Stimulated activated CD4-positive, alpha-beta T cell treated with anti-CD3 and anti-CD28 coated beads, Interleukin-12 subunit alpha, Interleukin-12 subunit beta, amount 100 ng/mL, for 4 hours (primary cell): ENCODE measurements around the gene C2CD4C.
"Not testable (repeated sequence)": the region's sequence is repeated elsewhere in the genome, so short reads cannot be mapped to it uniquely, and the experiment has no call there.

ENCODE experiments used
- DNase-seq: peaks from one replicate; pipeline ENCODE4 v3.0.0-alpha.2; 2020

The C2CD4C gene

DNA sequence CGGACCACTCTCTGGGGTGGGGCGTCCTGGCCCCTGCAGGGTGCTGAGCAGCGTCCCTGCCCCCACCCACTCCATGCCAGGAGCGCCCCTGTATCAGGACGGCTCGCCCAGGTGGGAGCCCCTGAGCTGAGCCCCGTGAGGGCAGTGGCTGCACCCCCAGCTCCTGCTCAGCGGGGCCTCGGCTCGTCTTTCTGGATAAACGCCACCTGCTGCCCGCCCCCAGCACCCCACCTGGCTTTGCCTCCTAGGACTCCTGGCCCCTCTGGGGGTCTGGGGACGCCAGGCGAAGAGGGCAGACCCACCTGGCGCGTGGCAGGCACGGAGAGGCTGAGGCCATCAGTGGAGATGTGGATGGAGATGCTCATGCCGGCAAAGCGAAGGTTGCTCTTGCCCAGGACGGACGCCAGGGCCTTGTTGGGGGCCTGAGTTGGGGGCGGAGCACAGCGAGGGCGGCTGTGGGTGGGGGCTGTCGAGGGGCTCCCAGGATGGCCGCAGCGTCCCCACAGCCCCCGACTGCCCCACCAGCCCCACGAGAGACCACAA lies 29.5 kb upstream of the C2CD4C start:
- DNase-seq = no peak

DNA sequence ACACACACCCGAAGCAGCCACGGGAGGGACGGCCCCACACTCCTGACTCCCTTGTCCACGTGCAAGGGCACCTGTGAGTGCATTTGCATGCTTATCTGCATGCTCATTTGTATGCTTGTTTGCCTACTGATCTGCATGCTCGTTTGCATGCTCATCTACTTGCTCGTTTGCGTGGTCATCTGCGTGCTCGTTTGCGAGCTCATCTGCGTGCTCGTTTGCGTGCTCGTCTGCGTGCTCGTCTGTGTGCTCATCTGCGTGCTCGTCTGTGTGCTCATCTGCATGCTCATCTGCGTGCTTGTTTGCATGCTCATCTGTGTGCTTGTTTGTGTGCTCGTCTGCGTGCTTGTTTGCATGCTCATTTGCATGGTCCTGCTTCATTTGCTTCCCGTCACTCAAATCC lies 28.1 kb upstream of the C2CD4C start:
- no peak for DNase-seq

DNA sequence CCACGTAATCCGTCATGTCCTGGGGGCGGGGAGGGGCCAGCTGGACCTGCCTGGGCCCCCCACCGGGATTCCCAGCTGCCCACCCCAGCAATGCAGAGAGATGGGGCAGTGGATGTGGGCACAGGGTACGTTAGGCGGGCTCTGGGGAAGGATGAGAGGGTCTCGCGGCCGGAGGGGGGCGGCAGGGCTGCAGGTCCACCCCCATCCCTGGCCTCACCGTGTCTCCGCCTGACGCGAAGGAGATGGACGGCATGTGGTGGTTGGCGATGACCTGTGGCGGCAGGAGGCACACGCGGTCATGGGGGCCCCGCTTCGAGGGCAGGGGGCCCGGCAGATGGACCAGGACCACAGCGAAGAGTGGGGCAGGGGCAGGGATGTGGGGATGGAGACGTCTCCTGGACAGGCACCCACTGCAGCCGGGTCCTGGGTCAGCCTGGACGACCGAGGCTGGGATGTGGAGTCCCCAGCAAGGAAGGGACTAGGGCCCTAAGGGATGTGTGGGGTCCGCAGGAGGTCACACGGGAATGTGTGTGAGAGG lies 27.5 kb upstream of the C2CD4C start:
- no peak for DNase-seq

DNA sequence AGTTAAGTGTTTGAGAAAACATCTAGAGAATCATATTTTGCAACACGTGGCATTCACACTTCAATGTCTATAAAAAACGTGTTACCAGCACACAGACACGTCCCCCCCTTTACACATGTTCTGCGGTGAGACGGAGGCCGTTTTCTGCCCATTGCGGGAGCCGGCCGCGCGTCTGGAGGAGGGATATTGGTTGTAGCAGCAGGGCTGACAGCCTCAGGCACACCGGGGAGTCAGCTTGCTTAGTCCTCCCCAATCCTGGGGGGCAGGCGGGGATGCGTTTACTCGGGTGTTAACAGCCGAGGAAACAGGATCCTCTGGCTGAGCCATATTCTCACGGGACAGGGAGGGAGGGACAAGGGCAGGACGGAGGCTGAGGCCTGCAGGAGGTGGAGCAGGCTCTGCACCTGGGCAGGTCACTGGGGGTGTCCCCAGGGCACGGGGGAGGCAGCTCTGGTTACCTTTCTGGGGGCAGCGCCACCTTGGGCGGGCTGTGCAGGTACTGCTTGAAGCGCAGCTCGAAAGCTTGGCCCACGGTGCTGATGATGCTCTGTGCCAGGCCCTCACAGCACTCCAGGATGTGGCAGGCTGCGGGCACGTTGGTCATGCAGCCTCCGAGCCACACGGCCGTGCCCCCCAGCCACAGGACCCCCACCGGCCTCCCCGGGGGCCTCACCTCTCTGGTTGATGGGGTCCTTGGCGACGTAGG lies 26.9 kb upstream of the C2CD4C start:
- no peak for DNase-seq

DNA sequence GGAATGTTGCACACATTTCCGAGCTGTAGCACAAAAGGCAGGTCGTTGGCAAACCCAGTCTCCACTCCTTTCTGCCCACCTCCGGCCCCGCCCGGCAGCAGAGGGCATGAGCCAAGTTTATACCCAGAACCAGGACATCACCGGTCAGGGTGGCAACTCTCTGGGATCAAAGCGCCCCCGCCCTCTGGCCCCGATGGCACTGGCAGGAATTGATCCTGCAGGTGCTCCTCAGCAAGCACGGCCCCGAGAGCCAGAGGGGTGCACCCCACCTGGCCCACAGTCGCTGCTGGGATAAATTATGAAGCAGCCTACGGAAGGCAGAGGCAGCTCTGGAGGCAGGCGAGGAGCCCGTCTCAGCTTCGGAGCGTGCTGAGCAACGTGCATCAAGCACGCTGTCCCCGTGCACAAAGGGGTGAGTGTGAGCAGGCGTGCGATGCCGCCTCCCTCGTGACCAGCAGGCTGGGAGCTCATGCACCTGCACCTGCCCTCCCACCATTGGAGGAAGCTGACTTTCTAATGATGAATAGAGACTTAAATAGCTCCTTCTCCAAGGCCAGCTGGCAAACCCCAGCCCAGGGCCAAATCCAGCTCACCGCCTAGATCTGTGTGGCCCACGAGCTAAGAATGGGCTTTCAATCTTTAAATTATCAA lies 26.2 kb upstream of the C2CD4C start:
- DNase-seq = no peak

DNA sequence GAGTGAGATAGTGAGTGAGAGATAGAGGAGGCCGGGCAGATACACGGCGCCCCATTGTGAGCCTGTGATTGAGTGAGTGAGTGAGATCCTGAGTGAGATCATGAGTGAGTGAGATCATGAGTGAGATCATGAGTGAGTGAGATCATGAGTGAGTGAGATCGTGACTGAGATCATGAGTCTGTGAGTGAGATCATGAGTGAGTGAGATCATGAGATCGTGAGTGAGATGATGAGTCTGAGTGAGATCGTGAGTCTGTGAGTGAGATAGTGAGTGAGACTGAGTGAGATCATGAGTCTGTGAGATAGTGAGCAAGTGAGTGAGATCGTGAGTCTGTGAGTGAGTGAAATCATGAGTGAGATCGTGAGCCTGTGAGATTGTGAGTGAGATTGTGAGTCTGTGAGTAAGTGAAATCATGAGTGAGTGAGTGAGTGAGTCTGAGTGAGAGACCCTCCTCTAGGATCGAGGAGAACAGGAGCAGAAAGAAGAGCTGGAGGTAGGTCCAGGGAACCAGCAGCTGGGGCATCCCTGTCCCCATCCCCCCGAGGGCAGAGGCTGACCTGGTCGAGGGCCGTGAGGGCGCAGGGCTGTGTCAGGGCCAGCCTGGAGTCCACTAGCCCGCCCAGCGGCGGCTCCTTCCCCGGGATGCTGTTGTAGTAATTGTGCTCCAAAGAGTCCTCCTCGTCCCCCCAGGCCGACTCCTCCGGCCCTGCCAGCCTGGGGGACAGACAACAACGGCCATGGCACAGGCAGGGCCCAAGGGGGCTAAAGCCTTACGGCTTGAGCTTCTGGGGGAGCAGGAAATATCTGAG lies 25.4 kb upstream of the C2CD4C start:
- DNase-seq = no peak

DNA sequence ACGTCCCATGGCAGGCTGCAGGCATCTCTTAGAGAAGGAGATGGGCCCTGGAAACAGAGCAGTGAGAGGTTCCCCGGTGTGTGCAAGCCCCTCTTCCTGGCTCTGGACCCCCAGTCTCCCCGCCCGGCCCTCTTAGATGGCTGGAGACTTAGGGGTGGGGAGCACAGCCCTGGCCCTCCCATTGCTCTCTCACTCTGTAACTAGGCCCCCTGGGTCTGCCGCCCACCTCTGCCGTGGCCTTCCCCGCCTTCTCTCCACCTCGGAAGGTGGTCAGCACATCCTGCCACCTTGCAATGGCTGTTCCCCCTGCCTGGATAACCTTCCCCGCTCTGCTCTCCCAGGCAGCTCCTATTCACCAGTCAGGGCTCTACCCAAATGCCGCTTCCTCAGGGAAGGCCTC lies 21.8 kb upstream of the C2CD4C start:
- no peak for DNase-seq

DNA sequence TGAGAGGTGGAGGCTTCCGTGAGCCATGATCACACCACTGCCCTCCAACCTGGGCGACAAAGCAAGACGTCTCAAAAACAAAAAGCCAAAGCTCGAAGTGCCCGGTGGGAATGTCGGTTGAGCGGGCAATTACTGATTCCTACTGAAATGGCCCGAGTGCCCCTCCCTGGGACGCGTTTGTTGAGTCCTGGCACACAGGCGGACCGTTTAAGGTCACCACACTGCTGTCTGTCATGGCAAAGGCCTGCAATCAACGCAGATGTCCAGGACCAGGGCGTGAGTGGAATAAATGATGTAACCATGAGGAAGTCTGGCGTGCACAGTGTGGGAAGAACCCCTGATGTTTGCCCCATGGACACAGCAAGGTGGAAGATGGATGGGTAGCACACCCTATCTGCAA lies 19.2 kb upstream of the C2CD4C start:
- DNase-seq = no peak

DNA sequence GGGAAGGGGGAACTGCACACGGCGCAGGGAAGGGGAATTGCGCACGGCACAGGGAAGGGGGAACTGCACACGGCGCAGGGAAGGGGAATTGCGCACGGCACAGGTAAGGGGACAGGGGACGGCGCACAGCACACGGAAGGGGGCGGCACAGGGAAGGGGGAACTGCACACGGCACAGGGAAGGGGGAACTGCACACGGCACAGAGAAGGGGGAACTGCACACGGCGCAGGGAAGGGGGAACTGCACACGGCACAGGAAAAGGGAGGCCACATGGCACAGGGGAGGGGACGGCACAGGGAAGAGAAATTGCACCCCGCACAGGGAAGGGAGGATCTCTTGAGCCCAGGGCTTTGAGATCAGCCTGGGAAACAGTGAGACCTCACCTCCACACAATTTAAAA lies 18.7 kb upstream of the C2CD4C start:
- DNase-seq = not testable (repeated sequence)

DNA sequence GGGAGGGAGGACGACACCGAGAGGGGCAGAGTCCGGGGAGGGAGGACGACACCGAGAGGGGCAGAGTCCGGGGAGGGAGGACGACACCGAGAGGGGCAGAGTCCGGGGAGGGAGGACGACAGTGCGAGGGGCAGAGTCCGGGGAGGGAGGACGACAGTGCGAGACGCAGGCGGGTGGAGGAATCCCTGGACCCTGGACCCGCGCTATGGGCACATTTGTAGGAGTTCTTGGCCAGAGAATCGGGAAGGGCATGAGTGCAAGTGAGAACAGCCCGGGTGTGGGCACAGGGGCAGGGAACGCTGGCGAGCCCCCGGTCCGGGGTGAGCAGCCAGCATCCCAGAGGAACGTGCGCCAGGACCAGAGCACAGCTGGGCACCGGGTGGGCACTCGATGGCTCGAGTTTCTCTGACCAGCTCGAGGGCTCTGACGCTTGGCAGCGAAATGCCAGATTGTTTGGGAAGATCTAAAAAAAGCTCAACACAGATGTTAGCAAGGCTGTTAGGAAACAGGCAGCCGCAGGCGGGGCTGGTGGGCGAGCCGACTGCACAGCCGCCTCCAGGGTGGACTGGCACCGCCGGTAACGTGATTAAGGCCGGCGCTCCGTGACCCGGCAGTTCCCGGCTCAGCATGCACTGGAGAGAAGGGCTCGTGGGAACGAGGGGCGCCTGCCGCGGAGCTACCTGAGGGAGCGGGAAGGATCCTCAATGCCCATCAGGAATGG lies 17.9 kb upstream of the C2CD4C start:
- DNase-seq = no peak

DNA sequence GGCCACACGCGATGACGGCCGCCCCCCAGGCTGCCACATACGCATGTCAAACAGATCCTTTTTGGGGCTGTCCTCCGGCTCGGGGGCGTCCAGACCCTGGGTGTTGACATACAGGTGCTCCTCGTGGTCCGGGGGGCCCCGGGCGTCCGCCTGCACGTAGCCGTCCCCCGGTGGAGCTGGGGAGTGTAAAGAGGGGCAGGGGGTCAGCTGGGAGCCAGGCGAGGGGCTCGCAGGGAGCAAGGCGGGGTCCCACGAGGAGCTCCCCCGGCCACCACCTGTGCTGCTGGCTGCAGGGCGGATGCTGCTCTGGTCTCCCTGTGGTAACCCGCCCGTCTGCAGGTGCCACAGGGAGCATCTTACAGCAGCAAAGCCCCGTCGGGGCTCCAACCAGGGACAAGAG lies 16.1 kb upstream of the C2CD4C start:
- no peak for DNase-seq

DNA sequence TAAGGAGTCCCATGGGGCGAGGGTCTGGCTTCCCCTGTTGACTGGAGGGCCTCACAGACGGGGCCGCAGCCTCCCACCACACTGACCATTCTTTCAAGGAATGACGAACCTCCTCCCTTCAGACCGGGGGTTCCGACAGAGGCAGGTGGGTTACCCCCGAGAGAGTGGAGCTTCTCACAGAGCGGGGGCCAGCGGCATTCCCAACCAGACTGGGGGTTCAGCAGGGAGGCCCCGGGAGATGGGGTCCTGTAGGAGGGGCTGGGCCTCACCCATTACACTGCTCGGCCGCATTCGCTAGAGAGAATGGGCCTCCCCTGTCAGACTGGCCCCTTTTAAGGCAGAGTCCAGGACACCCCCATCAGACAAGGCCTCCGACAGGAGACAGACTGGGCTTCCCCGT lies 15.6 kb upstream of the C2CD4C start:
- no peak for DNase-seq

DNA sequence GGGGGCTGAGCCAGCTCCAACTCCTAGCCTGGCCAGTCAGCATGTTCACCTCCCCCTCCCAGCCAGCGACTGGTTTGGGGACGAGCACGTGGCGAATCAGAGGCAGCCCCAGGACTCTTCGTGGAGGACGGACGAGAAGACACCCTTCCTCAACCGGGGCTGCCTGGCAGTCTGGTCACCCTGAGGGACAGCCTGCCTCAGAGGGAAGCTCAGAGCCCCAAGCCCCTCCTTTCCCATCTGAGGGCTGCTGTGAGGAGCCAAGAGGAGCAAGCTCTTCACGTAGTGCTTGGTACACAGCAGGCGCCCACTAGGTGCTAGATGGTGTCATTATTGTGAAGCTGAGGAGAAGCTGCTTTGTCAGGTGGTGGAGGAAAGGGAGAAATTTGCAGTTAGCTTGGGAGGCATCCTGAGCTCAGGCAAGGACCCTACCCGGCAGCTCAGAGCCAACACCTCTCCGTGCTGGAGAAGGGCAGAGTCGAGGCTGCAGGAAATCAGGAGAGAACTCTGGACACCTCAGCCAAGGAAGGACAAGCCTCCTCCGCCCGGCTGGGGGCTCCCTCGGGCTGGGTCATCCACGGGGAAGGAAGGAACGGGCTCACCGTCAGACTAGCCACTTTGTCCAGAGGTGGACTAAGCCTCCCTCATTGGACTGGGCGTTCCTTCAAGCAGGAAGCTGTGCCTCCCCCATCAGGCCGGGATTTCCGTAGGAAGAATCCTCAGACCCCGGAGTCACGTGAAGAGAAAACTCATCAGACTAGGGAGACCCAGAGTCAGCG lies 14.9 kb upstream of the C2CD4C start:
- no peak for DNase-seq

DNA sequence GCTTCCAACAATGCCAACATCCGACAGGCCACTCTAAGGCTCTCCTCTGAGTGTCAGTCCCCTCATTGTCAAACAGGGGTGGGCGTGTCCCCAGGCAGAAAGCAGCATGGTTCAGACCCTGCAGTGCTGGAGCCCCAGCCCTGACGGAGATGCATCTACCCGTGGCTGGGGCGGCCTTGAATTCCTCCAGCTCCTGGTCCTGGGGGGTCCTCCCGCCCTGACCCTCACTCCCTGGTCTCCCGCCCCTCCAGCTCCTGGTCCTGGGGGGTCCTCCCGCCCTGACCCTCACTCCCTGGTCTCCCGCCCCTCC lies 13.9 kb upstream of the C2CD4C start:
- DNase-seq = not testable (repeated sequence)

DNA sequence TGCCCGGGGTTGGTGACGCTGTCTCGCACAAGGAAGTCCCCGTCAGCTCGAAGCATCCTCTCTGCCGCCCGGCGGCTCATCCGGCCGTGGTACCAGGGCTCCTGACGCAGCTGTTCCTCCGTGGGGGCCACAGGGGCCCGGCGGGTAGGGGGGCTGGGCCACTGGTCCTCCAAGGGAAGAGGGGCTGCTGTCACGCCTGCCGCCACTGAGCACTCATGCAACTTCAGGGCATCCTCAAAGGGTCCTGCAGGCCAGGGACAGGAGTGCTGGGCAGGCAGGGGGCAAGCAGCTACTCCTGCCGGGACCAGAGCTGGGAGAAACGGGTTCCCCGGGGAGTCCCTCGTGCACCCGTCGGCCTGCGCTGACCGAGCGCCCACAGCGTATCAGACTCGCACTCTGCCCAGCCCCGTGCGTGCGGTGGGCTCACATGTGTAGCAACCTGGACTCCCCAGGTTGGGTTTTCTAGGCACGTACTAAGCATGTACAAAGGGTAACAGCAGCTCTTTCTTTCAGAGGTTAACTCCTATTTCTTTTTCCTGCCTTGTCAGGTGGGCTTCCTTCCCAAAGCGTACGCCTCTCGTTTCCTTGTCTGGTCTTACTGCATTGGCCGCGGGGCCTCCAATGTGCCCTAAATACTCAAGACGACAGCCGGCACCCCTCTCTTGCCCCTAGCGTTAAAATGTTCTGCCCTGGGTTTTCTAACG lies 13.4 kb upstream of the C2CD4C start:
- DNase-seq = no peak

DNA sequence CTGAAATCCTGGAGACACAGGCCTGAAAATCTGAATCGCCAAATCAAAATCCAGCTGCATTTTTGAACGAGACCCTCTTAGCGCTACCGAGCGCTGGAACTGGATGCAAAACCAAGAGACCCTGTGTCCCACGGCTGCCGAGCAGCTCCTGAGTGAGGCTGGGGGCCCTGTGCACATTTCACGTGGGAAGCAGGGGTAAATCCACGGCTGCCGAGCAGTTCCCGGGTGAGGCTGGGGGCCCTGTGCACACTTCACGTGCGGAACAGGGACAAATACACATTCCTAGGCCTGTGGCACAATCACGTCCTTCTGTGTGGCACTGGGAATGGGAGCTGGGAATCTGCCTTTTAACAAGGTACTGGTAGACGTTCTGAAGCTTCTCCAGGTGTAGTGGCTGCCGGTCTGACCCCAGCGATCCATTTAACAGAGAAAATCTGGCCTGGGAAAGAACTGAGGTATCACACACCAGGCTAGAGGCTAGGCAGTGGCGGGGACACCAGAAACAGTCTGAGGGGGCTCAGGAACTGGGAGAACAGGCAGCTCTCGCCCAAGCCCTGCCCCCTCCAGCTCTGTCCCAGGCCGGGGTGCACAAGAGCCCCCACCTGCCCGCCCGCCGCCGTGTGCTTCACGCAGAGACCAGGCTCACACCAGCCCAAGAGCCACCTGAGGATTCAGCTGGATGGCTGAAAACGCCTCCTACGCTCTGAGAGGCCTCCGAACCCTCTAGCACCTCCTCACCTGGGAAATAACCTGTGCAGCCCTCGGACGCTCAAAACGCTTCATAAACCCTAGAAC lies 11.0 kb upstream of the C2CD4C start:
- no peak for DNase-seq

DNA sequence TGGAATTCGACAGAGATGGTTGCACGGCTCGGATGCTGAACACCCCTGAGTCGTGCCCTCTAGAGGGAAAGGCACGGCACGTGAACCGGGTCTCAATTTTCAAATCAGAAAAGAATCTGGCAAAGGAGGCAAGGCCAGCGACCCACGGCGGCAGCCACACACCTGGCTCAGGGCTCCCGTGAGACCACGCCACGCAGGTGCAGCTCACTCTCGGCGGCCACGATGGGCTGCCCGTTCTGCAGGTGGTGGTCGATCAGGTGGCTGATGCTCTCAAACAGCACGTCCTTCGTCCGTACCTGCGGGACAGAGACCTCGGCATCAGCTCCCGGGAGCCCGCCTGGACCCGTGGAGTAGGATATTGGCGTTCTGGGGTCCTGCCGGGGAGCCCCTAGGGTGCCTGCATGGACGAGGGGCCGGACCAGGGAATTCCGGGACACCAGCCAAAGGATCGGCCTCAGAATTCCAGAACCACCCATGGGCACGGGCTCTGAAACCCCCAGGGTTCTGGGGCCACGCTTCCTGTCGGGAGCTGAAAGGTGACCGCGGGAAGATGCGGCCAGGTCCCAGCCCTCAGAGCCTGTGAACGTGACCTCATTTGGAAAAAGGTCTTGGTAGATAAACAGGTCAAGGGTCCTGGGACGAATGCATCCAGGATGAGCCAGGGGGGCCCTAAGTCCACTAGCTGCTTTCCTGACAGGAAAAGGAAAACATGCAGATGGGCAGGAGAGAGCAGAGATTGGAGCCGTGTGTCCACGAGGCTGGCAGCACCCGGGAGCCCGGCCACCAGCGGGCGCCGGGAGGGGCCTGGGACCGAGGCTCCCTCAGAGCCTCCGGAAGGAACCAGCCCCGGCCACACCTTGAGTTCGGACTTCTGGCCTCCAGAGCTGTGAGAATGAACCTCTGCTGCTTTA lies 10.1 kb upstream of the C2CD4C start:
- DNase-seq = no peak

DNA sequence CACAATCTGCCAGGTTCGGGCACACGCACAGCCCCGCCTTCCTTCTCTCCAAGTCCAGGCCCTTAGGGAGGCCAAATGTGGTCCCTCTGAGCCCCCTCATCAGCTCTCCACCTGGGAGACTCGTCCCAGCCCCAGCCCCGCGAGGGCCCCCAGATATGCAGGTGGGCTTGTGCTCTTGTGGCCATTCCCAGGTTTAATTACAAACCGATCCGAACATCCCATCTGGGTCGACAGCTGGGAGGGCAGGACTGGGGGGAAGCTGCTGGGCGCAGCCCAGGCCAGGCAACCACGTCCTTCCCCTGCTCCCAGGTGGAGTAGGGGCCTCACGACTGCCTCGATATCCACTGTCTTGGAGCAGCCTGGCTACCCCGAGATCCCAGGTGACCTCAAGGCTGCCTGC lies 7.5 kb upstream of the C2CD4C start:
- DNase-seq = no peak

DNA sequence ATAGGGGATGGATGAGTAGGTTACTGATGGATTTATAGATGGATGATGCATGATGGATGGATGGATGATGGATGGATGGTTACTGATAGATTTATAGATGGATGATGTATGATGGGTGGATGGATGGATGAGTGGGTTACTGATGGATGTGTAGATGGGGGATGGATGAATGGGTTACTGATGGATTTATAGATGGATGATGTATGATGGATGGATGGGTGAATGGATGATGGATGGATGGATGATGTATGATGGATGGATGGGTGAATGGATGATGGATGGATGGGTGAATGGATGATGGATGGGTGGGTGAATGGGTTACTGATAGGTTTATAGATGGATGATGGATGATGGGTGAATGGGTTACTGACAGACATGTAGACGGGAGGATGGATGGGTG lies 6.3 kb upstream of the C2CD4C start:
- no peak for DNase-seq
